ENCODE data around the gene AHDC1.

DNA sequence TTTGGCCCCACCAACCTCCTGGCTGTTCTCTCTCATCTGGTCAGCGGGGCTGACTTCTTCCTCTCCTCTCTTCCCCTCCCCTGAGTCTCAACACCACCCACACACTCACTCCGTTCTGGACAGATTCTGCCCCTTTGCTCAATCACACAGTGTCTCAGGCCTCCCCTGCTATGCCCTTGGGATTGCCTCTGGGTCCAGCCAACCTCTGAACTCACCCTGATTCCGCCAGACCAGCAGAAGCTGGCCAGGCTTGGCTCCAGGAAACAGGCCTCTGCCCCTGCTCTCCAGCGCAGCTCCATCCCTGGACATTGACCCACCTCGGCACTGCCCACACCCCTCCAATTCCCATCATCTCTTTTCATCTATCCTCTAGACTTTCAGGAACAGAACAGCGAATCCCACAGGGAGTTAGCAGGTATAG lies 22.1 kb downstream of the AHDC1 start:
- no peak for TF ChIP-seq CTCF (IDR thresholded peaks at IDR 0.05)
- TF ChIP-seq POLR2A (IDR thresholded peaks at IDR 0.05): no peak
